HG03378 (cell line): ENCODE measurements around the gene ANKRD66.
"Not testable (repeated sequence)": the region's sequence is repeated elsewhere in the genome, so short reads cannot be mapped to it uniquely, and the experiment has no call there.

ENCODE experiments used
- ATAC-seq: cut with Tn5 transposase; IDR thresholded peaks from one replicate; pipeline ENCODE4 v1.9.1; 2021; ENCODE audit warnings: mild to moderate bottlenecking, moderate library complexity; ENCODE audit not compliant: unreplicated experiment

Gene ANKRD66

DNA sequence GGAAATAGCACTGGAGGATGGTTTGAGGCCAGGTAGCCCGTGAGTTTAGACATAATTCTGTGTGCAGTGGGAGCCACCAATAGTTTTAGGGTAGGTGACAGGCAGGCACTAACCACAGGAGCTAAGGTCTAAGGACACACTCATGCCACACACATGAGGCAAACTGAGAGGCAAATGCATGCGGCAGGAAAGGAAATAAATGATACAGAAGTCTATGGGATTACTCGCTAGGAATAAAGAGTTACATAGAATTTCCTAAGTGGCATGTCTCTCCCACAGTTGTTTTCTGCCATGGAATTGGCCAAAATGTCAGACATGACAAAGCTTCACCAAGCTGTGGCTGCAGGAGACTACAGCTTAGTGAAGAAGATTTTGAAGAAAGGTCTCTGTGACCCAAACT is 4.9 kb downstream of the ANKRD66 start:
- no peak for ATAC-seq

DNA sequence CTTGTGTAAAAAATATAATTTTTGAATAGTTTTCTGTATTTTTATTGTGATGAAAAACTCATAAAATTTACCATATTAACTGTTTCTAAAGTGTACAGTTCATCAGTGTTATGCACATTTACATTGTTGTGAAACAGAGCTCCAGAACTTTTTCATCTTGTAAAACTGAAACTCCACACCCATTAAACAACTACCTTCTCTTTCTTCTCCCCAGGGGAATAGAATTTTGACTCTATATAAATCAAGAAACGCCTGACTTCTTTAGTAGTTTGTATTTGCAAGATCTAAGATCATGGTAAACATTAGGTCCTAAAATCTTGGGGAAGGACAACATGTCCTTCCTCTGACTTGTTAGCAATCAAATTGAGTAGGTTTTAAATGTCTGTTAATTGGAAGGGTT is 9.1 kb downstream of the ANKRD66 start:
- no peak for ATAC-seq

DNA sequence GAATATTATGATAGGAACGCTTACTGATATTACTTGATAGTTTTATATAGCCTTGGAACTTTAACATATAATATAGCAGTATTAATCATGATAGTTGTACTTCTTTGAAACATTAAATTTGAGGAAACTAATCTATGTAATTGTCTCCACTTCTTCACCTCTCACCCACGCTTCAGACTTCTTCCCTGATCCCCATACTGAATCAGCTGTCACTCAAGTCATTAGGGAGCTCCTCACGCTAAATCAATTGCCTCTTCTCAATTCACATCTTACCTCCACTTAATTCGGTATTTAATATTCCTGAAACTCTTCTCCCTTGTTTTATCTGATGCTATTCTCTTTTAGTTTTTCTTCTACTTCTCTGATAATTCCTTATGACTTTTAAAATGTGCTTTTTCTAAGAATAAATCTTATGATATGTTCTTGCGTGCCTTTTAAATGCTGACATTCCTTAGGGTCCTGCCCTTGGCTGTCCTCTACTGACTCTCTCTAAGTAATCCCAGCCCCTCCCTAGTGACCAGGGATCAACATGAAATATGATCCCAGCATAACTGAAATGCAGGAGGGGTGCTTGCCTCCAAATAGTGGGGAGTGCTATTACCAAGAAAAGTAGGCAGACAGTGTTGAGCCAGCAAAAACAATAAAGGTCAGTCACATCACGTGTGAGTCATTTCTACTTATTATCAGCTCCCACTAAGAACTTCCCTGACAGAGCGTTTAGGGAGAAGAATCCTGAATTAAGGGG is 9.9 kb downstream of the ANKRD66 start:
- ATAC-seq = no peak

DNA sequence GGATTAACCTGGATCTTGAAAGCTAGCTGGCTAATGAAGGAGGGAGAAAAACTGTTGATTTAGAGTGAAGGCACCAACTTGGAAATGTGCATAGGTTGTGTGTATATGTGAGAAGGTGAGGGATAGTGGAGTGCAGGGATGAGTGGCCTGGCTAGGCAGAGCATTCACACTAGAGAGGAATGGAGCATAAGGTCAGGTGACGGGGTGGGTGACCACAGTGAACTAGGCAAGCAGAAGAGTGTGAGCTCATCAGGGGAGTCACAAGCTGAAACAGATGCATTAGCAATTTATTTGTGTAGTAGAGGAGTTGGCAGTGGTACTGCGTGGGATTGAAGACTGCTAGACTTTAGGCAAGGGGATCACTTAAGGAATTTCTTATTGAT is 10.5 kb downstream of the ANKRD66 start:
- ATAC-seq = no peak

DNA sequence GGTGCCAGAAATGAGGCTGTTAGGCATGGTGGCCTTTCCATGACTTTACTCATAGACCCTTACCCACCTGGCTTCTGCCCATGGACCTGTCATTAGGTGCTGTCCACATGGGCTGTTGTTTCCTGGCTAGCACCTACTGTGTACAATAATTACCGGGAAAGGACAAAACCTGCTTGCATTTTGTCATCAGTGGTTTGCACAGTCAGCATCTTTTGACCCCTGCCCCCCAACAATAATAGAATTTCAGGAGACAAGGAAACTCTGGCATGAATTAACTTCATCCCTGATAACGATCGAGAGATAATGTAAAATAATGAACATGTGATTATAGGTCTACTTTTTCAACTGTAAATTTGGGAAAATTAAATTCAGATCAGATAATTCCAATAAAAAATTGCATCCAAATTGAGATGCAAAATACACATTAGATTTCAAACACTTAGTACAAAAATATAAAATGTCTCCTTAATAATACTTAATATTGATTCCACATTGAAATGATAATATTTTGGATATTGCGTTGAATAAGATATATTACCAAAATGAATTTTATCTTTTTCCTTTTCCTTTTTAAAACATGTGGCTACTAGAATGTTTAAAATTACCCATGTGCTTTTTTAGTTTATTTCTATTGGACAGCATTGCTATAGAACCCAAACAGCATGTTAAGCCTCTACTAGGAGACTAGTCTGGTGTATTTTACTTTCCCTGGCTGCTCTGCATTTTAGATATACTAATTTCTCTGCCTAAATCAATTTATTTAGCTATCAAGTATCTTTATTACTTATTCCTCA is 12.4 kb downstream of the ANKRD66 start:
- no peak for ATAC-seq

DNA sequence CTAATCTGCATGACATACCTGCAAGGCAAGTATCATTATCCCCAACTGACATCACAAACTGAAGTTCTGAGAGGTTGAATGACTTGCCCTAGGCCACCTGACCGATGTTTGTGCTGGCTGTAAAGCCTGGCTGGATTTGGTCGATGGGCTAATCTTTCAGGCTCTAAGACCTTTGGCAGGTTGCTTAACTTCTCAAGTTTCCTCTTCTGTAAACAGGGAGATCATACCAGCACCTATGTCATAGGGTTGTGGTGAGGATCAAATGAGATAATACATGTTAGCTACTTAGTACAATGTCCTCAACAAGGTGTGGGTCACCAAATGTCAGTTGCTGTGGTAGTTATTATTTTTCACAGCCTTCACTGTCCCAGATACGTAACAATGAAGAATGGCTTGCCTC is 14.2 kb downstream of the ANKRD66 start:
- ATAC-seq = no peak

DNA sequence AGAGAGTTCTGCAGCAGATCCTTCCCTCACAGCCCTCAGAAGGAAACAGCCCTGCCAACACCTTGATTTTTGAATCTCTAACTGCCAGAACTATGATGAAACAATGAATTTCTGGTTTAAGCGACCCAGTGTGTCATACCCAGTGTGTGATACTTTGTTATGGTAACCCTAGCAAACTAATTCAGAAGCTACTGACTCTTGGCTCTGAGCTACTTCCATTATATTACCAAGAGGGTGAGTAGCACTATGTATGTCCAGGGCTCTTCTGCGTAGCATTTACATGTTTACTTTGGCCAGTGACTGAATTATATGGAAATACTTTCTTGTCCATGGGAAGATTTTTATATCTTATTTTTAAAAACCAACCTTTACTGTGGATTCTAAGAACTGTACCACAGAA is 16.7 kb downstream of the ANKRD66 start:
- no peak for ATAC-seq

DNA sequence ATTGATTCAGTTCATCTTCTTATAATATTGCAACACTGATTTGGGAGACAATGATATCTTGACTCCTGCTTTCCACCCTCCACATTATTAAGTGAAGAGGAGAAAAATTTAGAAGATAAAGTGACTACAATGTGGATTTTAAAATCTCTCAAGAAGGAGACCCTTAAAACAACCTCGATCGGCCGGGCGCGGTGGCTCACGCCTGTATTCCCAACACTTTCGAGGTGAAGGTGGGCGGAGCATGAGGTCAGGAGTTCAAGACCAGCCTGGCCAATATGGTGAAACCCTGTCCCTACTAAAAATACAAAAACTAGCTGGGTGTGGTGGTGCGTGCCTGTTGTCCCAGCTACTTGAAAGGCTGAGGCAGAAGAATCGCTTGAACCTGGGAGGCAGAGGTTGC is 17.5 kb downstream of the ANKRD66 start:
- ATAC-seq = not testable (repeated sequence)

DNA sequence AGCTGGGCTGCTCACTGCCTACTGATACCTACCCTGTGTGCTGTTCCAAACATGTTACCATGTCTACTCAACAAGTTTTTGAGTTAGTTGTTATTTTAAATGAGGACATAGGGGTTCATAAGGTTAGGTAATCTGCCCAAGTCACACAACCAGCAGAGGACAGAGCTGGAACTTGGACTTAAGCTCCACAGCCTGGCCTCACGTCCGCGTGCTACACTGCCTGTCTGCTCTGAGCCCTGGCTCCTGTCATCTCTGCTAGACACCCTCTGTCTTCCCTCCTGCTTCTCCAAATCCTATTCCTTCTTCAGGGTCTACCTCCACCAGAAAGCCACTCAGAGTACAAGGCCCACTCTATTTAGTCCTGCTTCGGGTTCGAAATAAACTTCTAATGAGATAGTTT is 18.2 kb downstream of the ANKRD66 start:
- ATAC-seq = no peak

DNA sequence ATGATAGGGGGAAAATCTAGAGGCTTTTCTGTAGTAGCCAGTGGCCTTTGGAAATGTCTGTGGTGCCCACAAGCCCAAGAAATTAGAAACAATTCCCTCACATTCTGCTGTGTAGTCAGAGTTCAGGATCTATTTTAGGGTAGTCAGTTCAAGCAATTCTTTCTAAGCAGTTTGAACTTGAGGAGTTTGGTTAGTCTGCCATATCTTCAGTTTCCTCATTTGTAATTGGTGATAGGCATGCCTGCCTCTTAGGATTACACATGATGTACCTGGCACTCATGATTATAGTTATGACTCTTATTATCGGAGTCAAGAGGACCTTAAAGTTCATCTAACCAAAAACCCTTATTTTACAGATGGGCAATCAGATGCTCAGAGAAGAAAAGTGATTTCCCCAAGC is 25.3 kb downstream of the ANKRD66 start:
- ATAC-seq = no peak

DNA sequence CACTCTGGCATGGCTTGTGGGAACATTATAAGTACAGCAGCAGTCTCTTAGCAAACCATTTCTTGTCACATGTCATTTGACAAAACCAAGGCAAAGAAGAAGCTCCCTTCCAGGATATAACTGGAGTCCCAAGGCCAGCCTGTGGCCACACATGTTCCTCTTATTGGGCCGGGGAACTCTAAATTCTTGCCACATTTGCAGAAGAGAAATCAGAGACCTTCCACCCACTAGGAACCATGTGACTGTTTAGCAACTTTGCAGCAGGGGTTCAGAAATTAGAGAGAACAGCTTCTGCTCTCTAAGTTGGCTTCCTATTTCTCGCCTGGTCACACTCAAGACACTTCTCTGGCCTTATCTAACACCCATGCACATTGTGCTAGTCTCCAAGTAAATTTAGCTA is 26.0 kb downstream of the ANKRD66 start:
- peak; percentile 64 for ATAC-seq

DNA sequence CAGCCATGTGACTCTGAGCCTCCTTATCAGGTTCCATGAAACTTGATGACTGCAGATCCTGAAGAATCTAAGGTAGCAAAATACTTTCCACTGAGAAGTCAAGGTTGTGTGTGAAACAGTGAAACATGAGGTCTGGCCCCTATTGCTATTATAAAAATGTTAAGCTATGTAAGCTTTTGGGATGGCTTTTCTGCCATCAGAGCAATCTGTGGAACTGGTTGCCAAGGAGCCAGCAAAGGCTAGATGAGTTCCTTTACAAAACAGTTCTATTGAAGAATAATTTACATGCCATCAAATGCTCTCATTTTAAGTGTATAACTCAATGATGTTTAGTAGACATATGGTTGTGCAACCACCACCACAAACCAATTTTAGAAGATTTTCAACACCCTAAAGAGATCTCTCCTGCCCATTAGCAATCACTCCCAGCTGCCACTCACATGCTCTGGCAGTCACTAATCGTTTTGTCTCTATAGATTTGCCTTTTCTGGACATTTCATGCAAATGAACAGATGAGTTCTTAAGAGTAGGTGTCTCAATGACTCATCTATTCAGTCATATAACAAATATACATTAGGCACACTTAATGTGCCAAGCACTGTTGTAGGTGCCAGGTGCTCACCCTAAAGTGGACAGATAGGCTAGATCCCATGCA is 26.6 kb downstream of the ANKRD66 start:
- no peak for ATAC-seq

DNA sequence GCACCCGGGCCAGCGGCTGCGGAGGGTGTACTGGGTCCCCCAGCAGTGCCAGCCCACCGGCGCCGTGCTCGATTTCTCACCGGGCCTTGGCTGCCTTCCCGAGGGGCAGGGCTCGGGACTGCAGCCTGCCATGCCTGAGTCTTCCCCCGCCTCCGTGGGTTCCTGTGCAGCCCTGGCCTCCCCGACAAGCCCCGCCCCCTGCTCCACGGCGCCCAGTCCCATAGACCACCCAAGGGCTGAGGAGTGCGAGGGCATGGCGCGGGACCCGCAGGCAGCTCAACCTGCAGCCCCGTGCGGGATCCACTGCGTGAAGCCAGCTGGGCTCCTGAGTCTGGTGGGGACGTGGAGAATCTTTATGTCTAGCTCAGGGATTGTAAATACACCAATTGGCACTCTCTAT is 28.0 kb downstream of the ANKRD66 start:
- ATAC-seq = not testable (repeated sequence)

DNA sequence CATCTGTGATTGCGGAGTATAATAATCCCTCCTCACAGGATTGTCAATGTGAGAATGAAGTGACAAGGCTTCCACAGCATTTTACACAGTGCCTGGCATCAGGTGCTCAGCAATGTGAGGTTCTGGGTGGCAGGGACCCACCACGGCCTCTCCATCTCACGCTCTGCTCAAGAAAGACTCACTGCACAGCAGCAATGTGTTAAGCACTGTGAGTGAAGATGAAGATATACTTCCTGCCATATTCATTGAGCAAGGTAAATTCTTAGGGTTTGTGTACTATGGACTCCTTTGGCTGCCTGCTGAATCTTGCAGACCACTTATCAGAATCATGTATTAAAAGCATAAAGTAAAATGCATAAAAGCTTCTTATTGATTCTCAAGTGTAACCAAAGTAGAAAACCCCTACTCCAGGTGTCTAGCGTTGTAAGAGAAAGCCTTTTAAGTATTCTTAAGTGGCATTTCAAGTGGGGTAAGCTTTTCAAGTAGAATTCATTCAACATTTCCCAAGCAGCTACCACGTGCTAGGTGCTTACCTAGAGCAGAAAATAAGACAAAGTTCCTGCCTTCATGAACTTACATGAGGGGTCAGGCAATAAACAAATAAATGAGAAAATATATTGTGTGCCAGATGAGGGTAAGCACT is 29.5 kb downstream of the ANKRD66 start:
- no peak for ATAC-seq

DNA sequence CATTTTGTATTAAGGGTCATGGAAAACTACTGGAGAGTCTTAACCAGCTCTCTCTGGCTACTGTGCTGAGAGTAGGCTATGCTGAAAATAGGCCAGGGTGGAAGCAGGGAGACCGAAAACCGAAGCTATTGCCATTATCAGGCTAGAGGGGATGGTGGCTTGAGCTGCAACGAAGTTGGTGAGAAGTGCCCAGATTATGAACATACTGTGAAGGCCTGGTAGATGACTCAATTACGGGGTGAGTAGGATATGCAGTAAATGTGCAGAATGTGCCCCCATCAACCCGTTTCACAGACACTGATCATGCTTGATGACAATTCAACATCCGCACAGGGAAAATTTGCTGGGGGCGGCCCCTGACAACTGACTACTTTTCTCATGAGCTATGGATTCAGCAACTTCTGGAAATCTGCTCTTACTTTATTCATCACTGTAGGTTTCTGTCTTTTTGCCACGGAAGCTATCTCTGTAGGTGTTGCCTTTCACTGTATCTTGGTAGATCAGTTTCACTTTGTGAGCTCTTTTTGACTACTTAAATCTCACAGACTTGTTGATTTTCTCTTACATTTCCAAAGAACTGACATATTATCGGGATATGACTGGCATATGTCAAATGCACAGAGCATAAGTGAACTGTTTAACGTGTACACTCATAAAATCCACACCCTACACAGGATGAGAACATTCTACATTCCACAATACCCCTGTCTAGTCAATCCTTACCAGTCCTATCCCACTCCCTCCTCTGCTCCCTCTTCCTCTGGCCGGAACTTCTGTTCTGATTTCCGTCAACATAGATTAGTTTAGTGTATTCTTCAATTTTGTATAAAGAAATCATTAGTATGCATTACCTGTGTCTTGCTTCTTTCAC is 31.0 kb downstream of the ANKRD66 start:
- ATAC-seq = no peak

DNA sequence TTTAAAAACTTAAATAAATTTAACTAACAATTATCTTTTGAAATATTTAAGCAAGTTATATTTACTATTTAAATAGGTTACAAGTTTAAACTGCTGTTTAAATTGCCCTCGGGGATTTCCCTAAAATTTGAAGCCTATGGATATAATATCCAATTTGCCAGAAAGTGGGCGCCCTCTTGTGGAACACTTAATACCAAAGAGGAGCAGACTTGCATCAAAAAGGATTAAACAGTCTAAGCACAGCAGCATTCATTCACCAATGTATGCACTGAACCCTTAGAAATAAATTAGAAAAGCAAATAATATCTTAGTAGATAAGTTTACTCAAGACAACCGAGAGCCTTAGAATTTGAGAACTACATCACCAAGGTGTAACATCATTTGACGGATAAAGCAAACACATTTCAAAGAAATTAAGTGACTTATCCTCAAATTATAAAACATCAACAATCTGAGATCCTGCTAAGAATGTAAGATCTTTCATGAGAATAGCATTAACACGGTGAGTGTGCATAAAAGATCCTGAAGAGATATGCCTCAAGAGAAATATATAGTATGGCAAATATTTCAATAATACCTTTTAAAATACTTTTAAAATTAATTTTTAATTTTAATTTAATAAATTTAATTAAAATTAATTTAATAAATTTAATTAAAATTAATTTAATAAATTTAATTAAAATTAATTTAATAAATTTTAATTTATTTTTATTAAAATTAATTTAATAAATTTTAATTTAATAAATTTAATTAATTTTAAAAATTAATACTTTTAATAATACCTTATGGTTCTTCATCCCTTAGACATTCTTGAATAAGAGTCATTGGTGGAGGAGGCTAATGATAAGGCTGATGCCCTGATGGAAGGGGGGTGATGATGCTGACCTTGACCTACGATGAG is 35.0 kb downstream of the ANKRD66 start:
- no peak for ATAC-seq

DNA sequence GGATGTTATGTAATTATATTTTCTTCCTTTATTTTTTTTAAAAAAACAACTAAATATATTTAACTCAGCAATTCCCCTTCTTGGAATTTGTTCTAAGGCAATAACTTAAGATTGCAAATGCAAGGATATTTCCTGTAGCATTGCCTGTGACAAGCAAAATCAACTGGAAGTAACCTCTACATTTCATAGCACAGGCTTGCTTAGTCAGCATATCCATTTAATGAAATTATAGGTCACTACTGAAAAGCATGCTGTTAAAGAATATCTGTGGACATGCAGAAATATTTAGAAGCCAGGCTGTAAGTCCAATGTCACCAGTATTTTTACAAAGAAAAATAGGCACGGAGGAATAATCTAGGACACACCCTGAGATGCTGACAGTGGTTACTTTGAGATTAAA is 37.8 kb downstream of the ANKRD66 start:
- no peak for ATAC-seq

DNA sequence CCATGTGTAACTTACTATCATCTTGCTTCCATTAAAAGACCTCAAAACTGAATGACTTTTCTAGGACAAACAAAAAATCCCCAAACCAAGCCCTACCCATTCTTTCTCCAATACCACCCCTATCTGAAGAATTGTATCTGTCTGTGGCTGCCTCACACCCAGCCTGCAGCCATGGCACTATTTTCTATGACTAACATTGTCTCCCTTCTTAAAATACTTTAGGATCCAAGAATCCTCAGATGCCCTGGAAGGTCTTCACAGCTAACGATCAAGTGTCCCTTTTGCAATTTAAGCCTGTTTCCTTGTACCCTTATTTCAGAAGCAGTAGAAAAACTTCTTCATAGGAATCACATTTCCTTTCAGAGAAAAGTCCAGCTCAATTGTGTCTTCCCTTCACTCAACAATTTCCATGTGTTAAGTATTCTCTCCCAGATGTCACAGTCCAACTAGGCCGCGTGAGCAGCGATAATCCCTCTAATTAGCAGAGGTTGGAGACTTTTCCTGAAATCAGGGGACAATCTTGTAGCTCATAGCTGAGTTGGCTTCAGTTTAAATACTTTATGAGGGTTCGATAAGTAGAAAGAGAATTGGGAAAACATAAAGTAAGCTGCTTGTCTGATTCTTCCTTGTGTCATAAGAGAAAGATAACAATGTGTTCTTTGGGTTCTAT is 41.3 kb downstream of the ANKRD66 start:
- no peak for ATAC-seq

DNA sequence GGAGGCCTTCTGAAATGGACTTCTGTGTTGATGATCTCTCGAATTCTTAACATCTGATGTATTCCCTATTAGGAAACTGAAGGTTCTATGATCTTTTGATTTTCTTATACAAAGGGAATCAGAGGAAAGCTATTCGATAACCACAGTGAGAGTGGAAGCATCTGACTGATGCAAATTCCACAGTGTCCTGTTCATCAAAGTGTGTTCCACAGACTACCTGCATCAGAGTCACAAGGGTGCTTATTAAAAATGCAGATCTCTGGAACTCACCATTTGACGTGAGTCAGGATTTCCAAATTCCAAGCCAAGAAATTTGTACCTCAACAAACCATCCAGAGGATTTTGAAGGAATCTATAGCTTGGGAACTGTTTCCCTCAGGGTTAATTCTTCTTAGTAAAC is 42.1 kb downstream of the ANKRD66 start:
- no peak for ATAC-seq
